Prostate gland (tissue), 2 donors: Measurements from ENCODE around the gene ICE2. TPM values are rescaled to one million over a fixed set of nuclear protein-coding genes. Genes with fewer than 3 reads are reported as not detected.

ENCODE experiments used
- DNase-seq: peaks from one replicate; pipeline ENCODE4 v3.0.0-alpha.2; 2019; ENCODE audit warnings: low spot score
- H3K27ac ChIP-seq, 2 donors: fragments of 200-600 bp; sonication (generic); 2 replicates each; pipeline ENCODE4 v1.5.1; 2017 to 2019
- H3K27me3 ChIP-seq: fragments of 200-600 bp; sonication (generic); replicated peaks from 2 replicates; pipeline ENCODE4 v1.5.1; 2019; ENCODE audit not compliant: insufficient read depth
- H3K36me3 ChIP-seq, 2 donors: fragments of 200-600 bp; sonication (generic); 1 replicate in 1 of 2; 2 replicates in 1 of 2; pipeline versions ENCODE4 v1.5.1 to v1.8.1; 2017 to 2019
- H3K4me1 ChIP-seq: fragments of 200-600 bp; sonication (generic); replicated peaks from 2 replicates; pipeline ENCODE4 v1.5.1; 2019
- H3K4me3 ChIP-seq, 2 donors: fragments of 200-600 bp; sonication (generic); 2 replicates each; pipeline ENCODE4 v1.5.1; 2017 to 2019
- H3K9me3 ChIP-seq: fragments of 200-600 bp; sonication (generic); 2 replicates; pipeline ENCODE4 v1.5.1; 2017
- CTCF ChIP-seq, 4 experiments: fragments of 200-600 bp in 2 of 4; fragments of 450-650 bp in 2 of 4; sonication (generic) in 2 of 4; IDR thresholded peaks; 1 replicate in 3 of 4; 2 replicates in 1 of 4; pipeline ENCODE4 v1.5.1; 2016 to 2019; ENCODE audit warnings: antibody characterized with exemption in 4 of 4, mild to moderate bottlenecking in 2 of 4, moderate library complexity in 2 of 4
- POLR2A ChIP-seq: fragments of 450-650 bp; IDR thresholded peaks from one replicate; pipeline ENCODE4 v1.6.1; 2016; ENCODE audit warnings: antibody characterized with exemption, mild to moderate bottlenecking
- POLR2AphosphoS5 ChIP-seq: sonication (generic); formaldehyde crosslinking; IDR thresholded peaks from one replicate; pipeline ENCODE4 v1.6.1; 2017; ENCODE audit warnings: antibody characterized with exemption
- WGBS: methylation state at CpG from one replicate; pipeline ENCODE4 v1.1.5; 2018; 5-methylcytosine and 5-hydroxymethylcytosine counted together
- intact Hi-C: fragments of 100-400 bp; cut with DNase I; formaldehyde crosslinking; loops from one replicate; pipeline ENCODE4 v1.14.2; 2022
- total RNA-seq, 2 donors: library from RNA; depleted of rRNA; stranded (reverse); fragments of >200 nt; gene quantifications; one replicate each; pipeline ENCODE4 v1.1.0, GENCODE V29; 2016

Gene ICE2
- total RNA-seq, 2 donors from 2014 or later: 33.0 to 34.5 TPM

- intact Hi-C loops: no loop called here
- H3K9me3 ChIP-seq: no peaks in the 10 kb centered on the region
- DNase-seq: no peak
- no peaks in the 10 kb centered on the region for H3K36me3 ChIP-seq
- no peak overlapping the region for H3K27ac ChIP-seq
- 65% methylated on average over 1 of the region's 1 CpG for WGBS
- H3K4me3 ChIP-seq: no peak overlapping the region
- no peak for TF ChIP-seq CTCF (IDR thresholded peaks at IDR 0.05)
- no peak for TF ChIP-seq POLR2A
- no peak for TF ChIP-seq POLR2AphosphoS5
- no peaks in the 10 kb centered on the region for H3K27me3 ChIP-seq
- no peaks in the 10 kb centered on the region for H3K4me1 ChIP-seq
Observed at GRCh38 chr15:60441331-60441730, 37.6 kb downstream of the ICE2 start.

GRCh38 chr15:60438646-60439045, 40.3 kb downstream of the ICE2 start:
- 85% methylated on average over 1 of the region's 1 CpG for WGBS
- Histone ChIP-seq H3K36me3 (no peaks in the 10 kb centered on the region), H3K27ac (no peak overlapping the region), H3K27me3 (no peaks in the 10 kb centered on the region), H3K4me3 (no peak overlapping the region), H3K4me1 (no peaks in the 10 kb centered on the region), H3K9me3 (no peaks in the 10 kb centered on the region)
- intact Hi-C loops: no loop called here
- TF ChIP-seq POLR2AphosphoS5 (no peak), POLR2A (no peak), CTCF (IDR thresholded peaks at IDR 0.05) (no peak)
- DNase-seq: no peak

GRCh38 chr15:60428935-60429334, 50.0 kb downstream of the ICE2 start:
- DNase-seq: no peak
- no peak overlapping the region for H3K27ac ChIP-seq
- no peak for TF ChIP-seq POLR2A
- intact Hi-C loops: no loop called here
- WGBS: 98% methylated on average over 1 of the region's 1 CpG
- H3K4me3 ChIP-seq: no peak overlapping the region
- no peaks in the 10 kb centered on the region for H3K27me3 ChIP-seq
- no peaks in the 10 kb centered on the region for H3K36me3 ChIP-seq
- peaks cover 4% of the 10 kb centered on the region for H3K4me1 ChIP-seq
- H3K9me3 ChIP-seq: no peaks in the 10 kb centered on the region

- Histone ChIP-seq H3K9me3 (no peaks in the 10 kb centered on the region), H3K4me3 (no peak overlapping the region), H3K27me3 (no peaks in the 10 kb centered on the region), H3K4me1 (peaks cover 4% of the 10 kb centered on the region), H3K36me3 (no peaks in the 10 kb centered on the region), H3K27ac (peak overlapping the region in 1 of 2 donors; percentile 12)
- intact Hi-C loops: no loop called here
- 35% methylated on average over 2 of the region's 2 CpGs for WGBS
- no peak for DNase-seq
- TF ChIP-seq CTCF (IDR thresholded peaks at IDR 0.05): no peak
- TF ChIP-seq POLR2A: no peak
- no peak for TF ChIP-seq POLR2AphosphoS5
Observed at GRCh38 chr15:60426870-60427508, 52.0 kb downstream of the ICE2 start.

- Histone ChIP-seq H3K27ac (no peak overlapping the region), H3K4me1 (peaks cover 4% of the 10 kb centered on the region), H3K27me3 (no peaks in the 10 kb centered on the region), H3K4me3 (no peak overlapping the region), H3K36me3 (no peaks in the 10 kb centered on the region), H3K9me3 (no peaks in the 10 kb centered on the region)
- no peak for TF ChIP-seq POLR2A
- TF ChIP-seq POLR2AphosphoS5: no peak
- no peak for TF ChIP-seq CTCF (IDR thresholded peaks at IDR 0.05)
- no peak for DNase-seq
- WGBS: 86% methylated on average over 2 of the region's 2 CpGs
- intact Hi-C loops: no loop called here
Observed at GRCh38 chr15:60425461-60425860, 53.5 kb downstream of the ICE2 start.
